Lower lobe of right lung (tissue), 2 donors: ENCODE results near the gene BMAL1. TPM values are rescaled to one million over a fixed set of nuclear protein-coding genes. Genes with fewer than 3 reads are reported as not detected.

Source experiments
- ATAC-seq, 2 donors: fragments of 200-7000 bp; cut with Tn5 transposase; one replicate each; pipeline ENCODE4 v1.9.1; 2020 to 2022; ENCODE audit warnings: mild to moderate bottlenecking in 2 of 2, moderate library complexity in 2 of 2
- DNase-seq: peaks from one replicate; pipeline ENCODE4 v3.0.0-alpha.2; 2020
- H3K27ac ChIP-seq: fragments of 200-600 bp; one replicate; pipeline ENCODE4 v1.8.0; 2022
- H3K27me3 ChIP-seq: fragments of 200-600 bp; one replicate; pipeline ENCODE4 v1.8.0; 2022; ENCODE audit warnings: low read depth
- H3K36me3 ChIP-seq: fragments of 200-600 bp; one replicate; pipeline ENCODE4 v1.8.0; 2022; ENCODE audit warnings: mild to moderate bottlenecking
- H3K4me1 ChIP-seq: fragments of 200-600 bp; one replicate; pipeline ENCODE4 v1.8.0; 2022
- H3K4me3 ChIP-seq: fragments of 200-600 bp; one replicate; pipeline ENCODE4 v1.8.0; 2022; ENCODE audit warnings: mild to moderate bottlenecking
- H3K9me3 ChIP-seq: fragments of 200-600 bp; one replicate; pipeline ENCODE4 v1.8.0; 2022
- CTCF ChIP-seq: fragments of 200-600 bp; IDR thresholded peaks from one replicate; pipeline ENCODE4 v1.8.0; 2022; ENCODE audit warnings: antibody characterized with exemption, mild to moderate bottlenecking
- intact Hi-C: fragments of 100-400 bp; cut with DNase I; formaldehyde crosslinking; loops from one replicate; pipeline ENCODE4 v1.11.0; 2022
- total RNA-seq: library from RNA; stranded (reverse); fragmentation: NEBNext Ultra II Directional; extraction: Animal tissue kit (Norgen Biotek cat#: 25700); gene quantifications from one replicate; pipeline ENCODE4 v1.2.1, GENCODE V29; 2021
- donor health status: DM: no; HTN: yes; CAD: no; lungs with severe emphysema.

BMAL1 gene
- total RNA-seq, 1 donor from 2014 or later: 25.2 TPM

- intact Hi-C loops: no loop called here
- H3K4me3 ChIP-seq: no peak overlapping the region
- H3K36me3 ChIP-seq: peaks cover 18% of the 10 kb centered on the region
- H3K4me1 ChIP-seq: peaks cover 44% of the 10 kb centered on the region
- no peaks in the 10 kb centered on the region for H3K27me3 ChIP-seq
- no peak for DNase-seq
- no peak overlapping the region for H3K27ac ChIP-seq
- ATAC-seq: no peak
- no peak for TF ChIP-seq CTCF
- no peaks in the 10 kb centered on the region for H3K9me3 ChIP-seq
These were observed 35.6 kb downstream of the BMAL1 start for GRCh38 chr11:13313005-13313819.

- Histone ChIP-seq H3K27ac (no peak overlapping the region), H3K4me3 (no peak overlapping the region), H3K9me3 (no peaks in the 10 kb centered on the region), H3K27me3 (no peaks in the 10 kb centered on the region), H3K36me3 (peaks cover 15% of the 10 kb centered on the region), H3K4me1 (peaks cover 59% of the 10 kb centered on the region)
- intact Hi-C loops: no loop called here
- TF ChIP-seq CTCF: no peak
- DNase-seq (no peak), ATAC-seq (no peak)
These were observed 37.2 kb downstream of the BMAL1 start for GRCh38 chr11:13314676-13315394.

- Histone ChIP-seq H3K36me3 (peaks cover 6% of the 10 kb centered on the region), H3K4me3 (no peak overlapping the region), H3K27me3 (no peaks in the 10 kb centered on the region), H3K4me1 (peaks cover 55% of the 10 kb centered on the region), H3K9me3 (no peaks in the 10 kb centered on the region), H3K27ac (peak overlapping the region; percentile 4)
- ATAC-seq: peak in 1 of 2 donors; percentile 38
- no peak for TF ChIP-seq CTCF
- no peak for DNase-seq
- intact Hi-C loops: no loop called here
These were observed 38.2 kb downstream of the BMAL1 start for GRCh38 chr11:13315517-13316432.

- DNase-seq: peak; percentile 66
- Histone ChIP-seq H3K27ac (no peak overlapping the region), H3K4me3 (no peak overlapping the region), H3K36me3 (no peaks in the 10 kb centered on the region), H3K27me3 (no peaks in the 10 kb centered on the region), H3K9me3 (no peaks in the 10 kb centered on the region), H3K4me1 (peaks cover 55% of the 10 kb centered on the region)
- TF ChIP-seq CTCF: no peak
- peak; percentile 79 to 82 for ATAC-seq
- intact Hi-C loops: no loop called here
These were observed 39.0 kb downstream of the BMAL1 start for GRCh38 chr11:13316528-13316961.
